HG03558 (cell line): Measurements from ENCODE around the gene PROM2.

Experiments used
- ATAC-seq: cut with Tn5 transposase; IDR thresholded peaks from one replicate; pipeline ENCODE4 v1.9.1; 2021; ENCODE audit warnings: moderate number of reproducible peaks; ENCODE audit not compliant: unreplicated experiment; ENCODE audit errors: extremely low read depth

The PROM2 gene

GRCh38 chr2:95303191-95303919 is 29.1 kb downstream of the PROM2 start:
- ATAC-seq: no peak

- ATAC-seq: no peak
Observed at GRCh38 chr2:95305380-95306061, 31.3 kb downstream of the PROM2 start.

GRCh38 chr2:95306336-95306895 is 32.2 kb downstream of the PROM2 start:
- ATAC-seq: no peak

- ATAC-seq: no peak
Observed at GRCh38 chr2:95307036-95307435, 32.8 kb downstream of the PROM2 start.

GRCh38 chr2:95307878-95308277 is 33.6 kb downstream of the PROM2 start:
- no peak for ATAC-seq

GRCh38 chr2:95308426-95308990 is 34.3 kb downstream of the PROM2 start:
- ATAC-seq: no peak

GRCh38 chr2:95309599-95309998 is 35.4 kb downstream of the PROM2 start:
- no peak for ATAC-seq

- ATAC-seq: no peak
Observed at GRCh38 chr2:95310216-95310615, 36.0 kb downstream of the PROM2 start.

- no peak for ATAC-seq
Observed at GRCh38 chr2:95310651-95311050, 36.4 kb downstream of the PROM2 start.

- ATAC-seq: no peak
Observed at GRCh38 chr2:95311815-95312542, 37.7 kb downstream of the PROM2 start.

GRCh38 chr2:95312543-95313201 is 38.4 kb downstream of the PROM2 start:
- no peak for ATAC-seq

GRCh38 chr2:95313296-95314131 is 39.3 kb downstream of the PROM2 start:
- ATAC-seq: no peak

- no peak for ATAC-seq
Observed at GRCh38 chr2:95314598-95314963, 40.3 kb downstream of the PROM2 start.

- ATAC-seq: no peak
Observed at GRCh38 chr2:95314964-95315611, 40.8 kb downstream of the PROM2 start.

GRCh38 chr2:95315801-95316411 is 41.7 kb downstream of the PROM2 start:
- no peak for ATAC-seq

- ATAC-seq: no peak
Observed at GRCh38 chr2:95316466-95317122, 42.3 kb downstream of the PROM2 start.

GRCh38 chr2:95317123-95317500 is 42.9 kb downstream of the PROM2 start:
- ATAC-seq: no peak
